Adrenal gland (tissue), 19 donors: ENCODE measurements around the gene TBL1XR1. TPM values are rescaled to one million over a fixed set of nuclear protein-coding genes. Genes with fewer than 3 reads are reported as not detected.

ENCODE experiments used
- DNase-seq, 7 donors: peaks; one replicate each; pipeline ENCODE4 v3.0.0-alpha.2; 2019 to 2020
- H3K27ac ChIP-seq, 5 donors: fragments of 200-600 bp; sonication (generic) in 4 of 5; 1 replicate in 3 of 5; 2 replicates in 2 of 5; pipeline versions ENCODE4 v1.5.1 to v1.8.0; 2016 to 2020; ENCODE audit warnings: mild to moderate bottlenecking in 1 of 5
- H3K27me3 ChIP-seq: fragments of 200-600 bp; 2 replicates; pipeline ENCODE4 v1.8.0; 2021
- H3K36me3 ChIP-seq, 2 donors: fragments of 200-600 bp; replicated peaks in 1 of 2; 1 replicate in 1 of 2; 2 replicates in 1 of 2; pipeline versions ENCODE4 v1.5.1 to v1.8.0; 2018 to 2022
- H3K4me1 ChIP-seq, 2 donors: fragments of 200-600 bp; replicated peaks in 1 of 2; 1 replicate in 1 of 2; 2 replicates in 1 of 2; pipeline versions ENCODE4 v1.5.1 to v1.8.0; 2018 to 2021
- H3K4me3 ChIP-seq, 4 donors: fragments of 200-600 bp; sonication (generic) in 3 of 4; one replicate each; pipeline ENCODE4 v1.5.1; 2016 to 2018
- H3K9me3 ChIP-seq, 3 donors: fragments of 200-600 bp; sonication (generic) in 1 of 3; replicated peaks in 1 of 3; 1 replicate in 2 of 3; 2 replicates in 1 of 3; pipeline versions ENCODE4 v1.5.1 to v1.8.0; 2016 to 2021
- CTCF ChIP-seq, 6 experiments: fragments of 450-650 bp in 4 of 6; fragments of 200-600 bp in 2 of 6; sonication (generic) in 1 of 6; IDR thresholded peaks; 1 replicate in 5 of 6; 2 replicates in 1 of 6; pipeline versions ENCODE4 v1.5.1 to v1.8.0; 2016 to 2021; ENCODE audit warnings: antibody characterized with exemption in 6 of 6, mild to moderate bottlenecking in 2 of 6, moderate library complexity in 1 of 6
- POLR2A ChIP-seq, 2 donors: fragments of 450-650 bp; IDR thresholded peaks; one replicate each; pipeline ENCODE4 v1.6.1; 2017; ENCODE audit warnings: antibody characterized with exemption in 2 of 2, mild to moderate bottlenecking in 2 of 2, moderate library complexity in 1 of 2
- WGBS, 4 donors: extraction: QIAGEN DNeasy Blood & Tissue Kit in 2 of 4; methylation state at CpG; one replicate each; pipeline versions ENCODE4 v1.1.5 to v1.1.7; 2013 to 2017; 5-methylcytosine and 5-hydroxymethylcytosine counted together
- intact Hi-C, 2 donors: fragments of 100-400 bp; cut with DNase I; formaldehyde crosslinking; loops; one replicate each; pipeline versions ENCODE4 v1.14.1 to v1.15.0; 2022 to 2023
- long read RNA-seq, 10 donors: library from polyadenylated mRNA in 3 of 10; unstranded in 2 of 10; stranded (forward) in 1 of 10; transcript quantifications; one replicate each; pipeline ENCODE4 v2.0.0 and lab custom pipeline, GENCODE V29; 2021 to 2026
- polyA plus RNA-seq, 3 donors: library from polyadenylated mRNA; stranded (reverse); fragments of 200-250 nt in 2 of 3; fragments of 350-450 nt in 1 of 3; fragmentation: Illumina TruSeq in 1 of 3; extraction: RNeasy Lipid Tissue Mini Kit (QIAGEN cat#74804) in 1 of 3; gene quantifications; one replicate each; pipeline ENCODE4 v1.2.3, GENCODE V29; 2013 to 2014
- total RNA-seq, 9 donors: library from RNA; depleted of rRNA in 4 of 9; stranded (reverse); fragments of >200 nt in 4 of 9; fragments of 120-200 nt in 1 of 9; fragmentation: NEBNext Ultra II Directional in 1 of 9; extraction: Animal tissue kit (Norgen Biotek cat#: 25700) in 1 of 9; gene quantifications; one replicate each; pipeline versions ENCODE4 v1.1.0 to v1.2.4, GENCODE V29; 2013 to 2023
- donor health status: healthy with polysubstance abuse.
- donor health status: Bipolar disorder and iron deficiency.
- donor health status: DM: yes; HTN: yes; CAD: no.
- donor health status: DM: no; HTN: no; CAD: no.
- donor health status: DM: no; HTN: no; CAD: no.
- donor health status: DM: yes; HTN: yes; CAD: no.

TBL1XR1 gene
- 100 to 1,000 TPM in 6 of 9 donors, 10 to 100 TPM in 3; 74.0 to 258 (median 103) TPM for total RNA-seq
- 10 to 100 TPM; 17.5 to 50.2 (median 21.8) TPM for polyA plus RNA-seq
- long read RNA-seq, donor 1, full-length matches to known transcripts, result 1 of 1 reads
- long read RNA-seq, donor 1, partial matches to known transcripts, result 0 of 1 reads
- long read RNA-seq, donor 1, other reads (novel, unspliced or antisense), result 0 of 1 reads
- long read RNA-seq, donor 2, full-length matches to known transcripts, result 1 of 1 reads
- long read RNA-seq, donor 2, partial matches to known transcripts, result 0 of 1 reads
- long read RNA-seq, donor 2, other reads (novel, unspliced or antisense), result 0 of 1 reads
- long read RNA-seq, donor 3, result 0 reads
- long read RNA-seq, donor 4, full-length matches to known transcripts, result 2 of 17 reads
- long read RNA-seq, donor 4, partial matches to known transcripts, result 1 of 17 reads
- long read RNA-seq, donor 4, other reads (novel, unspliced or antisense), result 14 of 17 reads
- long read RNA-seq, donor 5, full-length matches to known transcripts, result 2 of 11 reads
- long read RNA-seq, donor 5, partial matches to known transcripts, result 2 of 11 reads
- long read RNA-seq, donor 5, other reads (novel, unspliced or antisense), result 7 of 11 reads
- long read RNA-seq, donor 6, partial matches to known transcripts, result 2 of 8 reads
- long read RNA-seq, donor 6, other reads (novel, unspliced or antisense), result 6 of 8 reads
- long read RNA-seq, donor 7, result 0 reads
- long read RNA-seq, donor 8, full-length matches to known transcripts, result 1 of 1 reads
- long read RNA-seq, donor 8, partial matches to known transcripts, result 0 of 1 reads
- long read RNA-seq, donor 8, other reads (novel, unspliced or antisense), result 0 of 1 reads
- long read RNA-seq, donor 9, full-length matches to known transcripts, result 2 of 2 reads
- long read RNA-seq, donor 9, partial matches to known transcripts, result 0 of 2 reads
- long read RNA-seq, donor 9, other reads (novel, unspliced or antisense), result 0 of 2 reads
- long read RNA-seq, donor 10, result 0 reads

- Histone ChIP-seq H3K9me3 (no peaks in the 10 kb centered on the region), H3K36me3 (no peaks in the 10 kb centered on the region), H3K27me3 (no peaks in the 10 kb centered on the region), H3K4me1 (peaks cover 15 to 30% of the 10 kb centered on the region in 2 donors), H3K27ac (peak within 1 kb of the TSS; percentile 93 to 100 (median 96)), H3K4me3 (peak within 1 kb of the TSS; percentile 72 to 100 (median 94))
- peak; percentile 89 to 96 (median 93) for DNase-seq
- TF ChIP-seq POLR2A (IDR thresholded peaks at IDR 0.05) (peak in 1 of 2 donors; percentile 55), CTCF (IDR thresholded peaks at IDR 0.05) (no peak)
- 0 to 2% (median 1%) methylated on average over 9 to 87 of the region's 93 CpGs for WGBS, 4 donors
- intact Hi-C loops, result loop anchor here (5.0 to 10.0 kb wide), 2 partner anchors 142 to 160 kb away; no protein-coding TSS in a partner anchor
These were observed at the start of gene TBL1XR1 for GRCh38 chr3:177197041-177197726. TSS of gene TBL1XR1 (minus strand) at chr3:177197482. CDS start at chr3:177064977, 132,505 bp downstream.

- WGBS, 4 donors, result 92 to 95% (median 93%) methylated on average over 6 of the region's 6 CpGs
- Histone ChIP-seq H3K27ac (no peak overlapping the region), H3K4me1 (no peaks in the 10 kb centered on the region), H3K27me3 (no peaks in the 10 kb centered on the region), H3K4me3 (no peak overlapping the region), H3K36me3 (no peaks in the 10 kb centered on the region), H3K9me3 (no peaks in the 10 kb centered on the region)
- no peak for DNase-seq
- intact Hi-C loops, result no loop called here
- TF ChIP-seq CTCF (IDR thresholded peaks at IDR 0.05) (no peak), POLR2A (IDR thresholded peaks at IDR 0.05) (no peak)
These were observed 48.0 kb upstream of the TBL1XR1 start for GRCh38 chr3:177245250-177245649.

- Histone ChIP-seq H3K9me3 (no peaks in the 10 kb centered on the region), H3K27me3 (no peaks in the 10 kb centered on the region), H3K4me3 (no peak overlapping the region), H3K36me3 (no peaks in the 10 kb centered on the region), H3K27ac (no peak overlapping the region), H3K4me1 (no peaks in the 10 kb centered on the region)
- TF ChIP-seq CTCF (IDR thresholded peaks at IDR 0.05), result no peak
- no peak for TF ChIP-seq POLR2A (IDR thresholded peaks at IDR 0.05)
- no peak for DNase-seq
- 94 to 100% (median 100%) methylated on average over 3 of the region's 3 CpGs for WGBS, 4 donors
- intact Hi-C loops, result no loop called here
These were observed 47.3 kb upstream of the TBL1XR1 start for GRCh38 chr3:177244606-177245005.
